Measurements from ENCODE around the gene RAB3GAP2.

Gene RAB3GAP2

DNA sequence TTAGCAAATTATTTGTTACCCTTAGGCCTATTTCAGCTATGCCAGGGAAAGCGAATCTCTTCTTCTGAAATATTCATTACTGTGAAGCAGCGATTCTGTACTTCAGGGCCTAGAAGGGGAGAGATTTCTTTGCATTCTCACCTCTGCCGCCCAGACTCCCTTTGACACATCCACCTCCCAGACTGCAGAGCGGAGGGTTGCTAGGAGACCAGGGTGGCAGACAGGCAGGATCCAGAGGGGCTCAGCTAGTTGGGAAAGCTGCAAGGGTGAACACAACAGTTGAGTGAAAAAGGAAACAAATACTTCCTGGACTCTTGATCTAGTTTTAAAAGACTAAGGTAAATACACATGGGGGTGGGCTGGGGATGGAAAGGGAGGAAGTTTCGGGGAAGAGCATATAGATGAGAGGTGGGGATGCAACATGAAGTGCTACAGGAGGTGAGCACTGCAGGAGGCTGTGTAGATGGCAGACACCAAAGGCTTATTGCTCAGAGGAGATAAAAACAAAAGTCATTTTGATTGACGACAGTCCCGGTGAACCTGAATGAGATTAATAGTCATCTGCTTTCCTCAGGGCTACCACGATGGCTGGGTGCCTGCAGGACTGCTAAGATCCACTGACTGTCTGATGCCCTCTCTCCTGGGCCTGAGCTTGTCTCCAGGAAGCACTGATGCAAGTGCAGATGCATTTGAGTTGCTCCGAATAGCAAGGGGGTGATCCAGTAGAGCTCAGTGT is 26.4 kb upstream of the RAB3GAP2 start:
- no peak for DNase-seq (ENCODE audit: low spot score)
- TF ChIP-seq CTCF (IDR thresholded peaks at IDR 0.05; ENCODE audit: extremely low read depth, missing control alignments), result no peak

DNA sequence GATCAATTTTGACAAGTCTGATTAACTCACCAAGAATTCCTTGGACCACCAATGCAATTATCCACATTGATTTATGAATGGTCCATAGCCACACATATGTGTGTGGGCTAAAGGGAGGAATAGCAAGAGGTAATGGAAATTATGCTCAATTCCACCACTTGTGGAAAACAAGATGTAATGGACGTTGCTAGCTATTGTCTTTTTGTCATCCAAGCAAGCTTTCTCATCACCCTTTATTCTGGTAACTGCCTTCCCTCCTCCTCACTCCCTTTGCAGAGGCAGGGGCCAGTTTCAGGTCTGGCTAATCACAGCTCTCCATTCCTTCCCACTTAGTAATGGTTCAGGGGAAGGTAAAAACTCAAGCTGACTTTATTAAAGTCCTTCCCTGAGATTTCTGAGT is 24.7 kb upstream of the RAB3GAP2 start:
- no peak for TF ChIP-seq CTCF (IDR thresholded peaks at IDR 0.05; ENCODE audit: extremely low read depth, missing control alignments)
- DNase-seq (ENCODE audit: low spot score), result no peak

- no peak for DNase-seq (ENCODE audit: low spot score)
- TF ChIP-seq CTCF (IDR thresholded peaks at IDR 0.05; ENCODE audit: extremely low read depth, missing control alignments), result no peak
Measured at GRCh38 chr1:220294846-220295301, 22.6 kb upstream of the RAB3GAP2 start.

GRCh38 chr1:220291580-220291979 is 19.3 kb upstream of the RAB3GAP2 start:
- TF ChIP-seq CTCF (IDR thresholded peaks at IDR 0.05; ENCODE audit: extremely low read depth, missing control alignments), result no peak
- no peak for DNase-seq (ENCODE audit: low spot score)

- no peak for DNase-seq (ENCODE audit: low spot score)
- no peak for TF ChIP-seq CTCF (IDR thresholded peaks at IDR 0.05; ENCODE audit: extremely low read depth, missing control alignments)
Measured at GRCh38 chr1:220290140-220290761, 18.0 kb upstream of the RAB3GAP2 start.

DNA sequence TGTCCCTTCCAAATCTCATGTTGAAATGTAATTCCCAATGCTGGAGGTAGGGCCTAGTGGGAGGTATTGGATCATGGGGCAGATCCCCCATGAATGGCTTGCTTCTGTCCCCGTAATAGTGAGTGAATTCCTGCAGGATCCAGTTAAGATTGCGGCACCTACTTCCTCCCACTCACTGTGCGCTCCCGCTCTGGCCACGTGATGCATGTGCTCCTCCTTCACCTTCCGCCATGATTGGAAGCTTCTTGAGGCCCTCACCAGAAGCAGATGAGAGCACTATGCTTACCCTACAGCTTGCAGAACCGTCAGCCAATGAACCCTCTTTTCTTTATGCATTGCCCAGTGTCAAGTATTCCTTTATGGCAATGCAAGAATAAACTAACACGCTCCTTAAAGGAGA is 14.9 kb upstream of the RAB3GAP2 start:
- DNase-seq (ENCODE audit: low spot score), result no peak

More for the DNA sequence above, 14.9 kb upstream of the RAB3GAP2 start:
- TF ChIP-seq CTCF (IDR thresholded peaks at IDR 0.05; ENCODE audit: extremely low read depth, missing control alignments), result no peak

All from GM20000 (cell line).